Muscle layer of colon (tissue), 2 donors: ENCODE results near the gene OR6C4.
"Not testable (repeated sequence)": the region's sequence is repeated elsewhere in the genome, so short reads cannot be mapped to it uniquely, and the experiment has no call there.

Source experiments
- H3K27ac ChIP-seq: one replicate; pipeline ENCODE4 v1.7.0; 2013; ENCODE audit warnings: low read depth, mild to moderate bottlenecking, low read length, moderate library complexity
- H3K27me3 ChIP-seq, 2 donors: one replicate each; pipeline ENCODE4 v1.7.0; 2013; ENCODE audit warnings: low read length in 2 of 2, mild to moderate bottlenecking in 2 of 2; ENCODE audit not compliant: insufficient read depth in 2 of 2, control insufficient read depth in 1 of 2
- H3K36me3 ChIP-seq: one replicate; pipeline ENCODE4 v1.7.0; 2013; ENCODE audit warnings: mild to moderate bottlenecking, low read length; ENCODE audit not compliant: insufficient read depth
- H3K4me1 ChIP-seq: one replicate; pipeline ENCODE4 v1.7.0; 2013; ENCODE audit warnings: mild to moderate bottlenecking, low read length; ENCODE audit not compliant: insufficient read depth
- H3K4me3 ChIP-seq, 2 donors: one replicate each; pipeline ENCODE4 v1.7.0; 2013; ENCODE audit warnings: low read length in 2 of 2, low read depth in 1 of 2, mild to moderate bottlenecking in 1 of 2, moderate library complexity in 1 of 2
- H3K9ac ChIP-seq: one replicate; pipeline ENCODE4 v1.7.0; 2013; ENCODE audit warnings: low read length
- H3K9me3 ChIP-seq: one replicate; pipeline ENCODE4 v1.7.0; 2013; ENCODE audit warnings: mild to moderate bottlenecking, low read length
- donor health status: abdominal sarcoma.
- donor health status: Adenocarcinoma of cecum.

The OR6C4 gene

DNA sequence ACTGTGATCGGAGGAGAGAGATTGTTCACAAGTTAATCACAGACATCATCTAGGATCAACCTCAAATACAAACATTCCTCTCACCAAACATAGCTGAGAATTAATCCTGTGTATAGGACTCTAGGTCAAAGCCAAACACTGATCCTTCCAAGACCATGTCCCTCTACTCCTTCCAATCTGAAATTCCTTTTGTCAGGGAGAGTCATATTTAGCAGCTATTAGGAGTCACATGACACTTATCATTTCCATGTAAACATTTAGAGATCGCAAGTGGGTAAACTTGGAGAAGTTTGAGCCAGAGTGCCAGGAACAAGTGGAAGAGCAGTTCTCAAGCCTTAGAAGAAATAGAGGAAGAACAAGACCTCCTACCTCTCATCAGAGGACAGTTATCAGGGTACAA, 36.4 kb downstream of the OR6C4 start:
- H3K27ac ChIP-seq: no peak overlapping the region
- no peak overlapping the region for H3K4me3 ChIP-seq
- no peak overlapping the region for H3K9ac ChIP-seq
- no peaks in the 10 kb centered on the region for H3K36me3 ChIP-seq
- H3K4me1 ChIP-seq: no peaks in the 10 kb centered on the region
- H3K27me3 ChIP-seq: no peaks in the 10 kb centered on the region
- peaks cover 4% of the 10 kb centered on the region for H3K9me3 ChIP-seq

GRCh38 chr12:55590152-55590551, 40.8 kb downstream of the OR6C4 start:
- H3K27me3 ChIP-seq, H3K9ac ChIP-seq: not testable (repeated sequence)

More at GRCh38 chr12:55590152-55590551, 40.8 kb downstream of the OR6C4 start:
- H3K4me3 ChIP-seq, H3K9me3 ChIP-seq, H3K4me1 ChIP-seq, H3K27ac ChIP-seq, H3K36me3 ChIP-seq: not testable (repeated sequence)
